MM.1S (cell line): ENCODE results near the gene DPEP2NB.
"Not testable (repeated sequence)": the region's sequence is repeated elsewhere in the genome, so short reads cannot be mapped to it uniquely, and the experiment has no call there.

Experiments
- DNase-seq: peaks from one replicate; pipeline ENCODE4 v3.0.0-alpha.2; 2015
- H2AFZ ChIP-seq: fragments of 300-600 bp; sonication (generic); 2 replicates; pipeline ENCODE4 v1.6.0; 2016; ENCODE audit warnings: antibody characterized with exemption, low read length
- H3F3A ChIP-seq: fragments of 300-600 bp; sonication (generic); 2 replicates; pipeline ENCODE4 v1.6.1; 2016; ENCODE audit warnings: mild to moderate bottlenecking, antibody characterized with exemption, low read length, moderate library complexity, mixed read lengths; ENCODE audit not compliant: insufficient read depth
- H3K27ac ChIP-seq: fragments of 300-600 bp; sonication (generic); 2 replicates; pipeline ENCODE4 v1.5.1; 2016; ENCODE audit warnings: mild to moderate bottlenecking, low read length
- H3K27me3 ChIP-seq: fragments of 300-600 bp; sonication (generic); replicated peaks from 2 replicates; pipeline ENCODE4 v1.6.0; 2016; ENCODE audit warnings: low read length; ENCODE audit not compliant: insufficient read depth
- H3K36me3 ChIP-seq: fragments of 300-600 bp; sonication (generic); replicated peaks from 2 replicates; pipeline ENCODE4 v1.6.1; 2016; ENCODE audit warnings: mild to moderate bottlenecking, low read length, mixed read lengths; ENCODE audit not compliant: insufficient read depth
- H3K4me1 ChIP-seq: fragments of 300-600 bp; sonication (generic); 2 replicates; pipeline ENCODE4 v1.6.1; 2016; ENCODE audit warnings: low read length, mixed read lengths
- H3K4me2 ChIP-seq: fragments of 300-600 bp; sonication (generic); 2 replicates; pipeline ENCODE4 v1.6.0; 2016; ENCODE audit warnings: low read depth, low read length
- H3K4me3 ChIP-seq: fragments of 300-600 bp; sonication (generic); 2 replicates; pipeline ENCODE4 v1.5.1; 2016; ENCODE audit warnings: low read length, mixed read lengths
- H3K79me2 ChIP-seq: fragments of 300-600 bp; sonication (generic); 2 replicates; pipeline ENCODE4 v1.6.1; 2016; ENCODE audit warnings: mixed run types, low read length, mixed read lengths
- H3K9ac ChIP-seq: fragments of 300-600 bp; sonication (generic); 2 replicates; pipeline ENCODE4 v1.6.1; 2016; ENCODE audit warnings: low read length, mixed read lengths
- H3K9me2 ChIP-seq: fragments of 300-600 bp; sonication (generic); replicated peaks from 2 replicates; pipeline ENCODE4 v1.6.1; 2016; ENCODE audit warnings: mild to moderate bottlenecking, low read length, mixed read lengths; ENCODE audit not compliant: insufficient read depth
- H3K9me3 ChIP-seq: fragments of 300-600 bp; sonication (generic); replicated peaks from 2 replicates; pipeline ENCODE4 v1.6.1; 2016; ENCODE audit warnings: mild to moderate bottlenecking, low read length, mixed read lengths; ENCODE audit not compliant: insufficient read depth
- H4K20me1 ChIP-seq: fragments of 300-600 bp; sonication (generic); 2 replicates; pipeline ENCODE4 v1.6.1; 2016; ENCODE audit warnings: mild to moderate bottlenecking, low read length, moderate library complexity, mixed read lengths; ENCODE audit not compliant: insufficient read depth
- EZH2 ChIP-seq: fragments of 300-600 bp; sonication (generic); optimal IDR thresholded peaks from 2 replicates; pipeline ENCODE3; 2017; ENCODE audit warnings: low read depth, mild to moderate bottlenecking, antibody characterized with exemption, low read length, mixed read lengths
- EZH2phosphoT487 ChIP-seq: fragments of 300-600 bp; sonication (generic); IDR thresholded peaks from 2 replicates; pipeline ENCODE4 v1.6.1; 2018; ENCODE audit warnings: antibody characterized with exemption, low read length
- TF ChIP-seq, protein P1 (sequence below): fragments of 300-600 bp; sonication (generic); IDR thresholded peaks from 2 replicates; pipeline ENCODE4 v1.5.1; 2016; ENCODE audit warnings: antibody characterized with exemption, low read length, mixed read lengths

Gene DPEP2NB

DNA sequence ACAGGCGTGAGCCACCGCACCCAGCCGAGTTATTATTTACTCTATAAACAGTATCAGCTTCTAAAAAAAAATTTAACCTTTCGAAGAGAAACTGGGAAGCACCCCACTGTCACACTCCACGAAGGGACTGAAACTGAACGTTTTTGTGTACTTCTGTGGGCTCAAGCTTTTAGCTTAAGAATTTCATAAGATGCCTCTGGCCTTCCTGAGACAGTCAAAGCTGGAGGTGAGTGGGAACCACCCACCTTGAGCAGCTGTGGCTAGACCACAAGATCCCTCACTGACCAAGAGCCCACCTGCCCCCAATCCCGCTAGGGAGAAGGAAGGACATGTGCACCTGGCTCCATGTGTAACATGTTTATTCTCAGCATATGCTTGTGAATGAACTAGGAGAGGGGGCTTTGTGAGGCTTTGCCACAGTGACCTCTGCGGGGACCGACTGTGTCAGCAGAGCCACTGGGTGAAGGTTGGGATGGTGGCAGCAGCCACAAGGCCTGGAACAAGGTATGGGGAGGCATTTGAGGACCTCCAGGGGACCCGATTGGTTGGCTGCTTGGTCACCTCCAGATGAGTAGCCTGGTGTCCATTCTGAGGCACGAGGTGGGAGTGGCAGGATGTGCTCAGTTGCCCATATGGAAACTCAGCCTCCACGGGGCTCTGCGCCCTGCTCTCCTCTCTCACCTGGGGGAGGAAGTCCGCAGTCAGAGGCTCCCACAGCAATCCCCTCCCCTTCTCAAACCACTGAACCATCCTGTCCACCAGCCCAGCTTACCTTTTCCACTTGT, 40.2 kb downstream of the DPEP2NB start:
- Histone ChIP-seq H3K4me3 (no peak overlapping the region), H3K4me1 (peaks cover 17% of the 10 kb centered on the region), H3K9me3 (no peaks in the 10 kb centered on the region), H3K27ac (peak overlapping the region; percentile 23; the same call in 1 of the 2 replicates), H3K36me3 (no peaks in the 10 kb centered on the region), H3K27me3 (no peaks in the 10 kb centered on the region), H3K9me2 (no peaks in the 10 kb centered on the region), H3K79me2 (no peaks in the 10 kb centered on the region), H4K20me1 (no peaks in the 10 kb centered on the region), H3K4me2 (peak overlapping the region; percentile 34), H3K9ac (no peak overlapping the region; the same call in 1 of the 2 replicates), H3F3A (peaks cover 5% of the 10 kb centered on the region; the same call in 1 of the 2 replicates), H2AFZ (peak overlapping the region; percentile 39; the same call in 1 of the 2 replicates)
- no peak for TF ChIP-seq EZH2phosphoT487
- TF ChIP-seq, protein P1, sequence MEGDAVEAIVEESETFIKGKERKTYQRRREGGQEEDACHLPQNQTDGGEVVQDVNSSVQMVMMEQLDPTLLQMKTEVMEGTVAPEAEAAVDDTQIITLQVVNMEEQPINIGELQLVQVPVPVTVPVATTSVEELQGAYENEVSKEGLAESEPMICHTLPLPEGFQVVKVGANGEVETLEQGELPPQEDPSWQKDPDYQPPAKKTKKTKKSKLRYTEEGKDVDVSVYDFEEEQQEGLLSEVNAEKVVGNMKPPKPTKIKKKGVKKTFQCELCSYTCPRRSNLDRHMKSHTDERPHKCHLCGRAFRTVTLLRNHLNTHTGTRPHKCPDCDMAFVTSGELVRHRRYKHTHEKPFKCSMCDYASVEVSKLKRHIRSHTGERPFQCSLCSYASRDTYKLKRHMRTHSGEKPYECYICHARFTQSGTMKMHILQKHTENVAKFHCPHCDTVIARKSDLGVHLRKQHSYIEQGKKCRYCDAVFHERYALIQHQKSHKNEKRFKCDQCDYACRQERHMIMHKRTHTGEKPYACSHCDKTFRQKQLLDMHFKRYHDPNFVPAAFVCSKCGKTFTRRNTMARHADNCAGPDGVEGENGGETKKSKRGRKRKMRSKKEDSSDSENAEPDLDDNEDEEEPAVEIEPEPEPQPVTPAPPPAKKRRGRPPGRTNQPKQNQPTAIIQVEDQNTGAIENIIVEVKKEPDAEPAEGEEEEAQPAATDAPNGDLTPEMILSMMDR = no peak
- no peak for TF ChIP-seq EZH2
- peak; percentile 52 for DNase-seq

DNA sequence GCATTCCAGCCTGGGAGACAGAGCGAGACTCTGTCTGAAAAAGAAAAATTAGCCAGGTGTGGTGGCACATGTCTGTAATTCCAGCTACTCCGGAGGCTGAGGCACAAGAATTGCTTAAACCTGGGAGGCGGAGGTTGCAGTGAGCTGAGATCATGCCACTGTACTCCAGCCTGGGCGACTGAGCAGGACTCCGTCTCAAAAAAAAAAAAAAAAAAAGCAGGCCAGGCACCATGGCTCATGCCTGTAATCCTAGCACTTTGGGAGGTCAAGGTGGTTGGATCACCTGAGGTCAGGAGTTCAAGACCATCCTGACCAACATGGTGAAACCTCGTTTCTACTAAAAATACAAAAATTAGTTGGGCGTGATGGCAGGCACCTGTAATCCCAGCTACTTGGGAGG, 43.4 kb downstream of the DPEP2NB start:
- H2AFZ ChIP-seq, H3K4me2 ChIP-seq, H4K20me1 ChIP-seq, H3K9ac ChIP-seq, H3K36me3 ChIP-seq, H3K9me3 ChIP-seq, H3K4me3 ChIP-seq, H3F3A ChIP-seq, H3K27ac ChIP-seq, H3K9me2 ChIP-seq, H3K79me2 ChIP-seq, H3K27me3 ChIP-seq, DNase-seq: not testable (repeated sequence)
- peaks cover 21% of the 10 kb centered on the region for H3K4me1 ChIP-seq

DNA sequence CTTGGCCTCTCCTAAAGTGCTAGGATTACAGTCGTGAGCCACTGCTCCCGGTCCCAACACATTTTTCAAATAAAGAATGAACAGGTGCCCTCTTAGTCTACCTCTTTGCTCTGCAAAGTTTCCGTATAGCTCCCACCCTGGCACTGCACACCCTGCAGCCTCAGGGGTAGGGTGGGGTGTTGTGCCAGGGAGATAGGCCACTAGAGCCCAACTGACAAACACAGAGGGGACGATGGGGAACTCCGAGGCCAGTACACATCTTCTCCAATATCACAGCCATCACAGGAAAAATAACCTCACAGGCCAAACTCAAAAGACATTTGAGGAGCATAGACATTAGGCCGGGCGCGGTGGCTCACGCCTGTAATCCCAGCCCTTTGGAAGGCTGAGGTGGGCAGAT, 44.6 kb downstream of the DPEP2NB start:
- Histone ChIP-seq H2AFZ (no peak overlapping the region), H3K9me3 (no peaks in the 10 kb centered on the region), H3K27ac (no peak overlapping the region), H3K79me2 (peaks cover 14% of the 10 kb centered on the region), H3K36me3 (no peaks in the 10 kb centered on the region), H3K4me2 (no peak overlapping the region), H3F3A (peaks cover 9% of the 10 kb centered on the region; the same call in 1 of the 2 replicates), H3K4me3 (no peak overlapping the region), H3K27me3 (no peaks in the 10 kb centered on the region), H3K9me2 (no peaks in the 10 kb centered on the region), H3K4me1 (peaks cover 27% of the 10 kb centered on the region), H4K20me1 (no peaks in the 10 kb centered on the region), H3K9ac (no peak overlapping the region)
- DNase-seq = no peak
- TF ChIP-seq, protein P1 = no peak
- TF ChIP-seq EZH2phosphoT487 (no peak), EZH2 (no peak)
